Transverse colon (tissue), 4 donors: ENCODE results near the gene ULK4.

ENCODE experiments used
- CTCF ChIP-seq, 5 experiments: fragments of 200-600 bp in 3 of 5; fragments of 450-650 bp in 2 of 5; sonication (generic) in 3 of 5; IDR thresholded peaks; 1 replicate in 2 of 5; 2 replicates in 3 of 5; pipeline ENCODE4 v1.5.1; 2016 to 2017; ENCODE audit warnings: antibody characterized with exemption in 5 of 5, inconsistent platforms in 3 of 5, mild to moderate bottlenecking in 2 of 5, moderate library complexity in 1 of 5
- POLR2A ChIP-seq: fragments of 450-650 bp; IDR thresholded peaks from one replicate; pipeline ENCODE4 v1.6.1; 2016; ENCODE audit warnings: antibody characterized with exemption, mild to moderate bottlenecking, moderate library complexity
- POLR2AphosphoS5 ChIP-seq, 3 donors: sonication (generic); formaldehyde crosslinking; IDR thresholded peaks; one replicate each; pipeline ENCODE4 v1.6.1; 2016; ENCODE audit warnings: antibody characterized with exemption in 3 of 3

- no peak for TF ChIP-seq CTCF (IDR thresholded peaks at IDR 0.05)
- no peak for TF ChIP-seq POLR2AphosphoS5 (IDR thresholded peaks at IDR 0.05)
- no peak for TF ChIP-seq POLR2A
Measured at GRCh38 chr3:41276191-41276590, 685.7 kb downstream of the ULK4 start.
